Kidney (tissue), 14 donors: ENCODE results near the gene NDUFA11. TPM values are rescaled to one million over a fixed set of nuclear protein-coding genes. Genes with fewer than 3 reads are reported as not detected.

Experiments
- DNase-seq, 5 donors: peaks; one replicate each; pipeline ENCODE4 v3.0.0-alpha.2; 2013 to 2020
- FAIRE-seq: peaks from 2 replicates; lab custom pipeline; 2012; peaks lifted over from hg19 to GRCh38; lab: Jason Lieb, UNC
- H3K27ac ChIP-seq, 2 donors: one replicate each; pipeline ENCODE4 v1.7.0; 2013; ENCODE audit warnings: low read depth in 2 of 2, low read length in 2 of 2, inconsistent platforms in 1 of 2
- H3K27me3 ChIP-seq: one replicate; pipeline ENCODE4 v1.7.1; 2013; ENCODE audit warnings: low read length, inconsistent platforms; ENCODE audit not compliant: control insufficient read depth, insufficient read depth
- H3K36me3 ChIP-seq, 3 donors: one replicate each; pipeline versions ENCODE4 v1.7.0 to v1.7.1; 2013; ENCODE audit warnings: low read length in 3 of 3, control low read depth in 1 of 3, inconsistent platforms in 1 of 3; ENCODE audit not compliant: insufficient read depth in 3 of 3, control insufficient read depth in 2 of 3
- H3K4me1 ChIP-seq, 3 donors: one replicate each; pipeline versions ENCODE4 v1.7.0 to v1.7.1; 2013; ENCODE audit warnings: low read length in 3 of 3, inconsistent platforms in 1 of 3, low read depth in 1 of 3; ENCODE audit not compliant: control insufficient read depth in 2 of 3, insufficient read depth in 2 of 3
- H3K4me3 ChIP-seq, 3 donors: one replicate each; pipeline versions ENCODE4 v1.7.0 to v1.8.1; 2013; ENCODE audit warnings: low read length in 3 of 3, control low read depth in 1 of 3, inconsistent platforms in 1 of 3
- H3K9ac ChIP-seq, 3 donors: one replicate each; pipeline versions ENCODE4 v1.7.0 to v1.7.1; 2013; ENCODE audit warnings: low read length in 3 of 3, control low read depth in 1 of 3, inconsistent platforms in 1 of 3
- H3K9me3 ChIP-seq, 3 donors: one replicate each; pipeline versions ENCODE4 v1.7.0 to v1.7.1; 2013; ENCODE audit warnings: low read length in 3 of 3, control low read depth in 1 of 3, inconsistent platforms in 1 of 3; ENCODE audit not compliant: control insufficient read depth in 2 of 3, insufficient read depth in 1 of 3
- CTCF ChIP-seq: IDR thresholded peaks from 3 replicates; pipeline ENCODE4 v1.5.1; 2012; ENCODE audit warnings: mild to moderate bottlenecking, moderate library complexity, borderline replicate concordance; ENCODE audit not compliant: insufficient read depth; ENCODE audit errors: extremely low read depth
- intact Hi-C: fragments of 100-400 bp; cut with DNase I; formaldehyde crosslinking; loops from one replicate; pipeline ENCODE4 v1.11.1; 2022
- polyA plus RNA-seq: library from polyadenylated mRNA; stranded (reverse); fragments of 350-450 nt; fragmentation: Illumina TruSeq; extraction: RNeasy Lipid Tissue Mini Kit (QIAGEN cat#74804); gene quantifications from one replicate; pipeline ENCODE4 v1.2.3, GENCODE V29; 2014; ENCODE audit warnings: low read depth, low replicate concordance; ENCODE audit not compliant: insufficient read depth
- total RNA-seq: library from RNA; stranded (reverse); fragmentation: NEBNext Ultra II Directional; extraction: Animal tissue kit (Norgen Biotek cat#: 25700); gene quantifications from one replicate; pipeline ENCODE4 v1.2.1, GENCODE V29; 2021
- donor health status: control.
- donor health status: control.
- donor health status: control.
- donor health status: control.
- donor health status: control.
- donor health status: DM: yes; HTN: yes; CAD: no.
- donor health status: Normal renal cell carcinoma (clear cell type).

Gene NDUFA11
- total and polyA plus RNA-seq, 2 donors from 2014 or later, result 200 to 763 TPM

- TF ChIP-seq CTCF, result no peak
- H3K4me1 ChIP-seq, result peaks cover 0 to 3% (median 0%) of the 10 kb centered on the region in 3 donors
- no peak overlapping the region for H3K4me3 ChIP-seq
- peaks cover 0 to 53% (median 32%) of the 10 kb centered on the region in 3 donors for H3K36me3 ChIP-seq
- intact Hi-C loops, result no loop called here
- H3K27ac ChIP-seq, result no peak overlapping the region
- H3K9me3 ChIP-seq, result no peaks in the 10 kb centered on the region
- no peak for FAIRE-seq
- no peak overlapping the region for H3K9ac ChIP-seq
- DNase-seq, result no peak
- no peaks in the 10 kb centered on the region for H3K27me3 ChIP-seq
These were observed 18.6 kb upstream of the NDUFA11 start for GRCh38 chr19:5922161-5922545.

GRCh38 chr19:5921516-5922160 is 18.0 kb upstream of the NDUFA11 start:
- Histone ChIP-seq H3K9ac (no peak overlapping the region), H3K4me1 (no peaks in the 10 kb centered on the region), H3K27me3 (no peaks in the 10 kb centered on the region), H3K9me3 (no peaks in the 10 kb centered on the region), H3K36me3 (peaks cover 0 to 51% (median 30%) of the 10 kb centered on the region in 3 donors), H3K4me3 (no peak overlapping the region), H3K27ac (no peak overlapping the region)
- intact Hi-C loops, result no loop called here
- TF ChIP-seq CTCF, result no peak
- no peak for FAIRE-seq
- no peak for DNase-seq

- H3K9me3 ChIP-seq, result no peaks in the 10 kb centered on the region
- no peak for TF ChIP-seq CTCF
- peaks cover 0 to 24% (median 15%) of the 10 kb centered on the region in 3 donors for H3K36me3 ChIP-seq
- no peak overlapping the region for H3K9ac ChIP-seq
- FAIRE-seq, result no peak
- H3K4me1 ChIP-seq, result peaks cover 0 to 11% (median 0%) of the 10 kb centered on the region in 3 donors
- intact Hi-C loops, result no loop called here
- DNase-seq, result no peak
- H3K27ac ChIP-seq, result no peak overlapping the region
- H3K4me3 ChIP-seq, result no peak overlapping the region
- H3K27me3 ChIP-seq, result no peaks in the 10 kb centered on the region
These were observed 15.0 kb upstream of the NDUFA11 start for GRCh38 chr19:5918463-5919079.
